SJSA1 (cell line): Measurements from ENCODE around the gene PPFIBP1. TPM values are rescaled to one million over a fixed set of nuclear protein-coding genes. Genes with fewer than 3 reads are reported as not detected.

Source experiments
- DNase-seq, 2 experiments: peaks; one replicate each; pipeline ENCODE4 v3.0.0-alpha.2; 2015 to 2020; ENCODE audit warnings: low spot score in 2 of 2, low read depth in 1 of 2
- H3K27ac ChIP-seq: fragments of 250-450 bp; sonication (Bioruptor Pico); 2 replicates; pipeline ENCODE4 v1.5.1; 2020; ENCODE audit warnings: mild to moderate bottlenecking, moderate library complexity
- H3K27me3 ChIP-seq: fragments of 250-450 bp; sonication (Bioruptor Pico); replicated peaks from 2 replicates; pipeline ENCODE4 v1.5.1; 2020; ENCODE audit warnings: mild to moderate bottlenecking, moderate library complexity
- H3K36me3 ChIP-seq: fragments of 250-450 bp; sonication (Bioruptor Pico); 2 replicates; pipeline ENCODE4 v1.5.1; 2020; ENCODE audit warnings: mild to moderate bottlenecking
- H3K4me1 ChIP-seq: fragments of 250-450 bp; sonication (Bioruptor Pico); replicated peaks from 2 replicates; pipeline ENCODE4 v1.6.1; 2021; ENCODE audit warnings: mild to moderate bottlenecking
- H3K4me3 ChIP-seq: fragments of 250-450 bp; sonication (Bioruptor Pico); 2 replicates; pipeline ENCODE4 v1.5.1; 2020; ENCODE audit warnings: mild to moderate bottlenecking
- H3K9me3 ChIP-seq: fragments of 250-450 bp; sonication (Bioruptor Pico); replicated peaks from 2 replicates; pipeline ENCODE4 v1.5.1; 2020; ENCODE audit warnings: mild to moderate bottlenecking
- total RNA-seq: library from RNA; depleted of rRNA; stranded (reverse); fragments of >200 nt; shearing (Covaris generic); gene quantifications from 2 replicates; pipeline ENCODE4 v1.2.3, GENCODE V29; 2014

Gene PPFIBP1
- total RNA-seq, 1 experiment from 2014 or later, result 52.9 TPM

DNA sequence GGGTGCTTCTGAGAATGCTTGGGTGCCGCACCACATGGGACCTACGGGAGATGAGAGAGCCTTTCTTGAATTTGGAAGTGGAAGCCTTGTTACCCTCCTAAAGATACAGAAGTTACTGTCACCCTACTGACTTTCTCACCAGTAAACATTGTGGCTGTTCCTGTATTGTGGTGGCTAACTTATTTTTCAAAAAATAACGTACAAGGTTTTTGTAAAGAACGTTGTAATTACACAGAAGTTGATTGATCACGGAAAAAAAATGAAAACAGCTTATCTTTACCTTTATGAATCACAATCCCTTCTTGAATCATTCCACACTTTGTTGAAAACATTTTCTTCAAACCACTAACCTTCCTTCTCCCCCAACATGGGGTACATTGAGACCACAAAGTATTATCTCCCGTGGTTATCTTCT is 22.0 kb upstream of the PPFIBP1 start:
- DNase-seq, result no peak
- Histone ChIP-seq H3K9me3 (0 out of 2 replicates have a peak, but pooled peaks cover 3% of the 10 kb centered on the region), H3K36me3 (no peaks in the 10 kb centered on the region), H3K4me3 (no peak overlapping the region), H3K27me3 (no peaks in the 10 kb centered on the region), H3K4me1 (no peaks in the 10 kb centered on the region; the same call in 1 of the 2 replicates), H3K27ac (no peak overlapping the region)

DNA sequence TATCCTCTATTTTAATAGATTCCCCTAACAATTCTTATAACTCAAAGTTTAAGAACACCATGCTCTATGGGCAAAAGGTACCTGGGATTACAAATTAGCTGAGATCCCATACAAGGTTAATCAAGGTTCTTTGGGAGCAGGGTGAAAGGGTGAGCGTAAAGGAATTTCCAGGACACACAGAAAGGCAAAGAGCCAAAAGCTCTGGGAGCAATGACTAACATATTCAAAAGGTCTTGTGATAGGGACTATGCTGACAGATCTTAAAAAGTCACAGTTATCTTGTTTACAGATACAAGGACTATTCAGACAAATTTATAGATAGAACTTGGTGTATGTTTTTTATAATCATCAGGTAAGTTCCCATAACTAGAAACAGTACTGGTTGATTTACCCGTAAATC is 19.5 kb upstream of the PPFIBP1 start:
- Histone ChIP-seq H3K4me3 (no peak overlapping the region), H3K27ac (no peak overlapping the region)

DNA sequence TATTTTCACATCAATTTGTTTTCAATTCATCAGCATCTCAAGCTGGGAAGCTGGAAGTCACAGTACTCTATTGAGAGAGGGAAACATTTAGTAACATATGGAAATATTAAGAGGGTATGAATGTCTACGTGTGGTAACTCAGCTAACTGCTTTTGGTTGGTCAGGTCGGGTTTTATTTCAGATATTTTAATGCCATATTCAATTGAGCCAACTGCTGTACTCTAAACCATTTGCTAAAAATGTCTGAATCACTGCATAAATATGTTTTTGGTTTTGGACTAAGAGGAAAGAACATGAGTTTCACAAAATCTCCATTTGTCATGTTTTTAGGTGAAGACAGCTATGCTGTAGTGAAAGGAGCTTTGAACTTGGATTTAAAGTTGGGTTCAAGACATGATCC is 18.9 kb upstream of the PPFIBP1 start:
- Histone ChIP-seq H3K36me3 (no peaks in the 10 kb centered on the region), H3K27ac (no peak overlapping the region), H3K4me1 (no peaks in the 10 kb centered on the region; the same call in 1 of the 2 replicates), H3K9me3 (0 out of 2 replicates have a peak, but pooled peaks cover 3% of the 10 kb centered on the region), H3K27me3 (no peaks in the 10 kb centered on the region), H3K4me3 (no peak overlapping the region)
- DNase-seq, result no peak

More for the DNA sequence above, 19.5 kb upstream of the PPFIBP1 start:
- no peaks in the 10 kb centered on the region for H3K27me3 ChIP-seq
- H3K36me3 ChIP-seq, result no peaks in the 10 kb centered on the region
- H3K4me1 ChIP-seq, result no peaks in the 10 kb centered on the region; the same call in 1 of the 2 replicates
- no peak for DNase-seq
- H3K9me3 ChIP-seq, result 0 out of 2 replicates have a peak, but pooled peaks cover 3% of the 10 kb centered on the region

DNA sequence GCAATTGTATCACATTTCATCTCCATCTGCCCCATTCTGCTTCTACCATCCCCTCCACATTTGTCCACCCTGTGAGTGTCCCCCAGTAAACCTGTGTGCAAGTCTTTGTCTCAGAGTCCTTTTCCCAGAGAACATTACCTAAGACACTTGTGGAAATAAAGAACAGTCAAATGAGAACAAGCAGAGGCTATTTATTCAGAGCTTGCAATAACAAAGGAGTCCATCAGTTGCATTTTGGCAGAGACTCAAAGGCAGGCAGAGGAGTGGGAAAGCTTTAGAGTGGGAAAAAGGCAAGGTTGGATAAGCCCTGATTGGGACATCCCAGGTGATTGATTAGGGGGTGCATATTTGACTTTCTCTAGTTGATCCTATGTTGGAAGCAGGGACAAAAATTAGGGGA is 18.2 kb upstream of the PPFIBP1 start:
- H3K27ac ChIP-seq, result no peak overlapping the region
- no peak overlapping the region for H3K4me3 ChIP-seq
- 0 out of 2 replicates have a peak, but pooled peaks cover 3% of the 10 kb centered on the region for H3K9me3 ChIP-seq
- H3K4me1 ChIP-seq, result no peaks in the 10 kb centered on the region; the same call in 1 of the 2 replicates
- H3K36me3 ChIP-seq, result no peaks in the 10 kb centered on the region
- H3K27me3 ChIP-seq, result no peaks in the 10 kb centered on the region; the same call in 1 of the 2 replicates
- no peak for DNase-seq

DNA sequence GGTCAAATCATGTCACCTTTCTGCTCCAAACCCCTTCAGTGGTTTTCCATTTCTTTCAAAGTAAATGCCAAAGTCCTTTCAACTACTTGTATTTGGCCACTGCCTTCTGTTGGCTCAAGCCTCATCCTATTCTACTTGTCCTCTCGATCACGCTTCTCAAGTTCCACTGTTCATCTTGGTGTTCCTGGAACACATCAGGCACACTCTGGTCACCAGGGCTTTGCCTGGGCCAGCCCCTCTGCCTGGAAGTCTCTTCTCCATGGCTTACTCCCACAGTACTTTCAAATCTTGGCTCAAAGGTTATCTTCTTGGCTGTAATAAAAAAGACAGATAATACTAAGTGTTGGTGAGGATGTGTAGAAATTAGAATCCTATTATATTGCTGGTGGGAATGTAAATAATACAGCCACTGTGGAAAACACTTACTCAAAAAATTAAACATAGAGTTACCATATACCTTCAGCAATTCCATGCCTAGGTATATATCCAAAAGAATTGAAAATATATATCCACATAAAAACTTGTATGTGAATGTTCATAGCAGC is 17.3 kb upstream of the PPFIBP1 start:
- no peak overlapping the region for H3K4me3 ChIP-seq
- H3K9me3 ChIP-seq, result 0 out of 2 replicates have a peak, but pooled peaks cover 3% of the 10 kb centered on the region
- DNase-seq, result no peak
- H3K27me3 ChIP-seq, result no peaks in the 10 kb centered on the region; the same call in 1 of the 2 replicates
- no peaks in the 10 kb centered on the region; the same call in 1 of the 2 replicates for H3K4me1 ChIP-seq
- H3K27ac ChIP-seq, result no peak overlapping the region
- H3K36me3 ChIP-seq, result no peaks in the 10 kb centered on the region

DNA sequence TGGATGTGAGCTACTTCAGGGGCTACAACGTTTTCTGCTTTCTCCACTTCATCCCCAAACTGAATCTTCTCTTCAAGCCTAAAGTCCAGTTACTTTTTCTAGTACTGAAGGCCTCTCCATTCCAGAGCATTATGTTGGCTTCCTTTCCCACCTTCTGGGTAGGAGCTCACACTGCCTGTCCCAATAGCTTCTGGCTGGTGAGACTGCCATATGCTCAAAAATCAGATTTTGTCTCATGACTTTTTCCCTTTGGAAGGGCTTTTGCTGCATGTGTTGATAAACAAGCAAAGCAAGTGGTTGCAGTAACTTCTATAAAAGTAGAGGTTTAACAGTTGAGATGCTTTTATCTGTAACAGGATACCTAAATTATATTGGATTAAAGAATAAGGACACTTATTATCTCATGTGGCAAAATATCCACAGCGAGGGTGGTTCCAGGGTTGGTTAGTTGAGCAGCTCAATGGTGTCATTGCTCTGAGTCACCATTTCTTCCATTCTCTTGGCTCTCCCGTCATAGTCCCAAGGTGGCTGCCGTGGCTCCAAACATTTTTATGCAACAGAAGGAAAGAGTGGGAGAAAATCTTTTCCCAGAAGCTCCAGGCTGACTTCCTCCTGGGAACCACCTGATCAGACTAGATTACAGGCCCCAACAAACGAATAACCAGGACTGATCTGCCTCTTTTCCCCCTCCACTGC is 15.1 kb upstream of the PPFIBP1 start:
- H3K9me3 ChIP-seq, result 0 out of 2 replicates have a peak, but pooled peaks cover 3% of the 10 kb centered on the region
- no peak overlapping the region for H3K4me3 ChIP-seq
- peaks cover 5% of the 10 kb centered on the region for H3K4me1 ChIP-seq
- H3K27me3 ChIP-seq, result no peaks in the 10 kb centered on the region; the same call in 1 of the 2 replicates
- H3K36me3 ChIP-seq, result no peaks in the 10 kb centered on the region
- no peak overlapping the region for H3K27ac ChIP-seq
- no peak for DNase-seq

DNA sequence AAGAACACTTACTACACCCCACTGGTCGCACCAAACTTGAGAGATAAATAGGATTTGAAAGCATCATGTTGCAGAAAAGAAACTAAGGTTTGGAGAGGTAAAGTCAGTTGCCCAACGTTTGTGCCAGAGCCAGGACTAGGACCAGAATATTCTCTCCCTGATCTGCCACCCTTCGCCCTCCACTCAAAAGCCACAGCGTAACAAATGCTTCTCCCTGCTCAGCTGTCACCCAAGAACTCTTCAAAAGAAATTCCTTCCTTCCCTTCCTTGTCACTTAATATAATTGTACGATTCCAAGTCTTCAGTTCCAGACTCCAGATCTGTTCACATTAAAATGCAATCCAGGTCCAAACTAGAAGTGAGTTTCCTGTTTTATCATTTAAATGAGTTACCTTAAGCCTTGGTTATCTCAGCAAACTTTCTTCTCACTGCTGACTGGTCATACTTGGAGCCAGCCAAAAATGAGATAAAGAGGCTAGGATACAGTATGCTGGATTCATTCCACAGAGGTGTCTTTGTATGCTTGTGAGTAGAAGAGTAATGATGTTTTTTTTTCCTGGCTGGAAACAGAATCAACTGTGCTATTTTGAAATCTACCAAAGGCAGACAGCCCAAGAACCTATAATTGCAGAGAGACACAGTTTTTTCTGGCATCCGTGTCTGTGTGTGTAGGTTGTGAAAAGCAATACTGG is 12.8 kb upstream of the PPFIBP1 start:
- no peak for DNase-seq
- no peak overlapping the region for H3K4me3 ChIP-seq
- peaks cover 5% of the 10 kb centered on the region; the same call in 1 of the 2 replicates for H3K4me1 ChIP-seq
- H3K36me3 ChIP-seq, result no peaks in the 10 kb centered on the region
- H3K27me3 ChIP-seq, result no peaks in the 10 kb centered on the region; the same call in 1 of the 2 replicates
- no peak overlapping the region for H3K27ac ChIP-seq
- H3K9me3 ChIP-seq, result 0 out of 2 replicates have a peak, but pooled peaks cover 3% of the 10 kb centered on the region

DNA sequence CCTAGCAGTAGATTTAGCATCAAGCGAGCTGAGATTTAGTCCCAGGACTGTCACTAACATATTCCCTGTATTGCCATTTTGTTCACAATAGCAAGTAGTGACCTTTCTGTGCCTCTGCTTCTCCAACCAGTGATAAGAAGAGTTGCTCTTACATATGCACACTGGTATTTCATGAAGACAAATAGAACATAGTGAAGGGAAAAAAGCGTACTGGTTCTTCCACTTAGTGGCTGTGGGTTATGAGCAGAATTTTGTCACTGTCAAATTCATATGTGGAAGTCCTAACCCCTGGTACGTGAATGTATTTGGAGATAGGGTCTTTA is 12.3 kb upstream of the PPFIBP1 start:
- Histone ChIP-seq H3K4me3 (no peak overlapping the region), H3K36me3 (no peaks in the 10 kb centered on the region), H3K9me3 (0 out of 2 replicates have a peak, but pooled peaks cover under 1% of the 10 kb centered on the region), H3K27me3 (no peaks in the 10 kb centered on the region; the same call in 1 of the 2 replicates), H3K4me1 (peaks cover 5% of the 10 kb centered on the region; the same call in 1 of the 2 replicates), H3K27ac (no peak overlapping the region)
- no peak for DNase-seq

DNA sequence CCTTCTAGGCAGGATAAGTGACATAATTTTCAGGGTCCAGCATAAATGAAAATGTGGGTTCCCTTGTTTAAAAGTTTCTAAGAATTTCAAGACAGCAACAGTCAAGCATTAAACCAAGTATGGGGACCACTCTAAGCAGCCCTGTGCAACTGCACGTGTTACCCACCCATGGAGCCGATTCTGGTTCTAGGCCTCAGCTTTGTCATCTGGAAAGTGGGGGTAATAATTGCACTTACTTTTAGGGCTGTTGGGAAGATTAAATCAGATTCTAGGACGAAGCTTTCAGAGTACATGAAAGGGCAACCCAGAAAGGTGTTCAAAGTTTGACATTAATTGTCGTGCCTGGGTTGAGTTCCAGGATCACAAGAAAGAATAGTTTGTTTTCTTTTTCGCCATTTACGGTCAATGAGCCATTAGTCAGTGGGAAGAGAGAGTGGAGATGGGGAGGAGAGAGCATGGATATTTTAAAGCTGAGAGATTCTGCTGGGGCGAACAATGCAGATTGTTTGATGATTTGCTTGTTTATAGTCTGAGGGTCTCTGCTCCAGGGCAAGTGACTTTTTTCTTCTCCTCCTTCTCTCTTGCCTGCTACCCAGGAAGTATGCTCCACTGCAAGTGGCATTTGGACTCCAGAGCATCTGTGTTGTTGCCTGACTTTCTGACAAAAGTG is 10.7 kb upstream of the PPFIBP1 start:
- no peaks in the 10 kb centered on the region; the same call in 1 of the 2 replicates for H3K27me3 ChIP-seq
- no peak overlapping the region for H3K27ac ChIP-seq
- H3K4me3 ChIP-seq, result no peak overlapping the region
- no peaks in the 10 kb centered on the region for H3K9me3 ChIP-seq
- peaks cover 5% of the 10 kb centered on the region; the same call in 1 of the 2 replicates for H3K4me1 ChIP-seq
- DNase-seq, result no peak
- no peaks in the 10 kb centered on the region for H3K36me3 ChIP-seq

DNA sequence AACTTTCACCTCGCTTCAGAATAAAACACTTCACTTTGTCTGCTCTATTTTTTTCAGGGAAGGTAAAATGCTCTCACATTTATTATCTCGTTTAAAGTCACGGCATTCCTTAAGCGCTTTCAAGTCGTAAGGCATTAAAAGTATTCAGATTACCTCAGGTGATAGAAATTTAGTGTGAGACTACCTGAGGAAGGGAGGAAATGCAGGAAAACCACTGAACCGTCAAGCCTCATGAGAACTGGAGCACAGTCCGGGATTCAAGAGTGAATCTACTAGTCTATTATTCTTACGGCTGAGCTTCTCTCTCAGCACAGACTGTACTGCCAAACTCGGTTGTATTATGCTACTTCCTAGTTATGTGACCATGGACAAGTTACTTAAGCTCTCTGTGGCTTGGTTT is 8.3 kb upstream of the PPFIBP1 start:
- no peaks in the 10 kb centered on the region; the same call in 1 of the 2 replicates for H3K27me3 ChIP-seq
- H3K9me3 ChIP-seq, result no peaks in the 10 kb centered on the region
- no peak overlapping the region for H3K27ac ChIP-seq
- no peaks in the 10 kb centered on the region for H3K36me3 ChIP-seq
- DNase-seq, result no peak
- peaks cover 5% of the 10 kb centered on the region for H3K4me1 ChIP-seq
- H3K4me3 ChIP-seq, result no peak overlapping the region

DNA sequence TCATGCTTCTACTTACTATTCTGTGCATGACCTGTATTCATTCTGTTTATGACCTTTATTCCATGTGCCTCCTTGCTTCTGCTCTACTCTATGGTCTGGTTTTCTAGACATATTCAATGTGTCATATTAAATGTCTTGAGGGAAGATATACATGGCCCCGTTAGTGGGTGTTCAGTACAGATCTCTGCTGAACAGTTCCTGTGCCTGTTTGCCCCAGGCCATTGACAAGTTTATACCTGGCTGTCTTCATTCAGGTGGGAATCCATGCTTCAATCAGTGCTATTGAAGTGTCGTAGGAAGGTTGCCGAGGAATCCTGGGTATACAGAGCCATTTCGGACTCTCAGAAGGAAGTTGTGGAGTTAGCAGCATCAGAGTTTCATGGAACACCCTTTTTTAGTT is 7.4 kb upstream of the PPFIBP1 start:
- Histone ChIP-seq H3K36me3 (no peaks in the 10 kb centered on the region), H3K27me3 (no peaks in the 10 kb centered on the region), H3K27ac (no peak overlapping the region), H3K4me1 (peaks cover 12% of the 10 kb centered on the region), H3K9me3 (no peaks in the 10 kb centered on the region), H3K4me3 (no peak overlapping the region)
- DNase-seq, result no peak

DNA sequence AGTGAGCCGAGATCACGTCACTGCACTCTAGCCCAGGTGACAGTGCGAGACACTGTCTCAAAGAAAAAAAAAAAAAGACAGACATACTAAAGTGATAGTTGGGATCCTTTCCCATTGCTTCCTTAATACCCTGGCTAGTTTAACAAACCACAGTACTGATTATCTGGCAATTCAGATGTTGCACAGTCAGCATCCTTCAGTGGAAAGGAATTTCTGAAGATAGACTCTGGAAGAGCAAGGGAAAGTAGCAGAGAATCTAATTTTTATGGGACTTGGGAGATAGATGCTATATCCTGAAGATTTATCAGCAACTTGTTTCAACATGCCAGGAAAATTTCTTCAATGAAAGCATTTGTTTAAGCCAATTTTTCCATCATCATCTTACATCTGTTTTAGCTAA is 6.5 kb upstream of the PPFIBP1 start:
- H3K27me3 ChIP-seq, result no peaks in the 10 kb centered on the region
- H3K36me3 ChIP-seq, result no peaks in the 10 kb centered on the region
- no peak overlapping the region for H3K4me3 ChIP-seq
- peaks cover 12% of the 10 kb centered on the region for H3K4me1 ChIP-seq
- DNase-seq, result no peak
- no peak overlapping the region for H3K27ac ChIP-seq
- no peaks in the 10 kb centered on the region for H3K9me3 ChIP-seq

DNA sequence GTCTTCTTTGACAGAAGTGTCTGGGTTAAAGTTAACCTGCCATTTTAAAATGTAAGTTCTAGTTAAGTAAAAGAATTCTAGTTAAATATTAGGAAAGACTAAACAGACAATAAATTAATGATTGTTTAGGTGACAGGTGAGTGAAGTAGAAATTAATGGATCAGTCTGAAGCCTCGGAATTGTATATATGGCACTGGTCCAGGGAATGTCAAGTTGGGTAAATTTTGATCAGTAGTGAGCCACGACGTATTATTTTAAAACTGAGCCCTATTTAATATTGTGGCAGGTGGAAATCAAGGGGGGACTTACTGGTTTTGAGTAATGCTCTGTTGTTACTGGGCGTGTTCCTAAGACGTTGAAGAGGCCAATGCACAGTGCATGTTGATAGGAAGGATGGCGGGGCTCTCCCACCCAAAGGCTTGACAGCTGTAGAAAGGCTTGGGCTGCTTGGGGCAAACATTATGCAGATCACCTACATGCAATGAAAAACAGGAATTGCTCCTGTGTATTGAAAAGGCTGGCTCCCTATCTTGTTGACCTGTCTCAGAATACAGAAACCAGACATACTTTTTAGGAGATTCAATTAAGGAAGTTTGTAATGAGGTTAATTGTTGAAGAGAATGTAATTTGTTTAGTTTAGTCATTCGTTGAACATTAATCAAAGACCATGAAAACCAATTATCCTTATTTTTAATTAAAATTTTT is 5.9 kb upstream of the PPFIBP1 start:
- Histone ChIP-seq H3K27ac (no peak overlapping the region), H3K27me3 (no peaks in the 10 kb centered on the region), H3K9me3 (no peaks in the 10 kb centered on the region), H3K4me1 (peaks cover 14% of the 10 kb centered on the region), H3K36me3 (no peaks in the 10 kb centered on the region), H3K4me3 (no peak overlapping the region)
- DNase-seq, result no peak
